ENCODE measurements around the gene GRIK4.

The GRIK4 gene

DNA sequence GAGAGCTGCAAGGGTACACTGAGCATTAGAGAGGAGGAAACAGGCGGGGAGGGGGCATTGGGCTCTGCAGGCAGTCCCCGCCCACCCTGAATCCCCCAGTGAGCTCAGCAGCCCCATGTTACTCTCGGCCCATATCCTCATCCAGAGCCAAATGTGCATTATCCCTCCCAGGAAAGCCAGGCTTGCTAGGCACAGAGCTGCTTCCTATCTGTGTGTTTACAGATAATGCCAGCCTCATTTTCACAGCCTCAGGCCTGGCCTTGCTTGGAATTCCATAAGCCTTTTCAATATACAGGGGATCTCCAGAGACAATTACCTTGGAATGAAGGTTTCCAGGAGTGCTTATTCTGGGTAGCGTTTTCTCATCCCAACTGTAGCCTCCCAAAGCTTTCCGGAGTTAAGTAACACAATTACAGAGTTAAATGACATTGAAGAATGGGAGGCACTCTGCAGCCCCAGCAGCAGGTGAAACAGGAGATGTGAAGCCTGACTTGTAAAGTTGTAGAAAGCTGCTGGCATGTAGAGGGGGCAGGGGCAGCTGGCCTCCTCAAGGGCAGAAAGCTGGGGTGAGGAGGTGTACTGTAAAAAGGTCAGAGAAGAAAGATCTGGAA is 420.9 kb downstream of the GRIK4 start:
- no peak for TF ChIP-seq Cebpa-rat (IDR thresholded peaks at IDR 0.05)
- Histone ChIP-seq H3K9ac (no peak overlapping the region; a peak in 1 of 22 replicates), H3K4me3 (no peak overlapping the region), H3K4me1 (no peaks in the 10 kb centered on the region), H3K9me3 (replicated peaks in 1 of 11) (no peaks in the 10 kb centered on the region), H4K20me1 (no peaks in the 10 kb centered on the region; a peak in 2 of 22 replicates), H3K4me2 (no peak overlapping the region), H3K36me3 (no peaks in the 10 kb centered on the region), H3K27me3 (no peaks in the 10 kb centered on the region; a peak in 1 of 22 replicates), H3K27ac (no peak overlapping the region)

- no peaks in the 10 kb centered on the region for H4K20me1 ChIP-seq
- no peak overlapping the region for H3K4me2 ChIP-seq
- H3K27me3 ChIP-seq: no peaks in the 10 kb centered on the region; a peak in 1 of 22 replicates
- H3K27ac ChIP-seq: no peak overlapping the region
- no peaks in the 10 kb centered on the region for H3K9me3 ChIP-seq (replicated peaks in 1 of 11)
- no peak overlapping the region for H3K4me3 ChIP-seq
- no peaks in the 10 kb centered on the region for H3K4me1 ChIP-seq
- TF ChIP-seq Cebpa-rat (IDR thresholded peaks at IDR 0.05): no peak
- H3K36me3 ChIP-seq: no peaks in the 10 kb centered on the region
- no peak overlapping the region for H3K9ac ChIP-seq
Measured at GRCh38 chr11:120936356-120936755, 424.8 kb downstream of the GRIK4 start.

- Histone ChIP-seq H3K27me3 (no peaks in the 10 kb centered on the region; a peak in 1 of 22 replicates), H3K9me3 (replicated peaks in 1 of 11) (no peaks in the 10 kb centered on the region), H3K27ac (no peak overlapping the region), H3K4me1 (no peaks in the 10 kb centered on the region), H3K4me3 (no peak overlapping the region), H3K9ac (no peak overlapping the region), H3K36me3 (no peaks in the 10 kb centered on the region), H3K4me2 (no peak overlapping the region), H4K20me1 (no peaks in the 10 kb centered on the region)
- TF ChIP-seq Cebpa-rat (IDR thresholded peaks at IDR 0.05): no peak
Measured at GRCh38 chr11:120937501-120937900, 426.0 kb downstream of the GRIK4 start.

DNA sequence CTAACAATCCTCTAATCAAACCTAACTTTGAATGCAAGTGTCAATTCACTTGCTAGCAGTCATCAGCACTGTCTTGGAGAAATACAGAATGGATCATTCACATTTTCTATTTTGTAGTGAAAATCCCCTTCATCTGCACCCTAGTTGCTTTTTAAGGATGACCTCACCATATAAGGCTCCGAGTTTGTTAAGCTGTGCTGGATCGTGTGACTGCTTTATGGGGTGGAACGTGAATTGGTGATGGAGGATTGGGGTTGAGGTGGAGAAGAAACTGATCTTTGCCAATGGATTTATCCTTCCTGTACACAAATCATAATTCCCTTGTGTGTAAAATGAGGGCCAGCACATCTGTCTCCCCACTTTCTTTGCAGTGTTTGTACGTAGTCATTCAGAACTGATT is 426.7 kb downstream of the GRIK4 start:
- Histone ChIP-seq H3K36me3 (no peaks in the 10 kb centered on the region), H3K9me3 (replicated peaks in 1 of 11) (no peaks in the 10 kb centered on the region; a peak in 1 of 22 replicates), H3K4me2 (no peak overlapping the region), H3K4me3 (no peak overlapping the region), H3K27me3 (no peaks in the 10 kb centered on the region; a peak in 1 of 22 replicates), H3K4me1 (no peaks in the 10 kb centered on the region), H4K20me1 (no peaks in the 10 kb centered on the region), H3K9ac (no peak overlapping the region), H3K27ac (no peak overlapping the region)
- no peak for TF ChIP-seq Cebpa-rat (IDR thresholded peaks at IDR 0.05)

DNA sequence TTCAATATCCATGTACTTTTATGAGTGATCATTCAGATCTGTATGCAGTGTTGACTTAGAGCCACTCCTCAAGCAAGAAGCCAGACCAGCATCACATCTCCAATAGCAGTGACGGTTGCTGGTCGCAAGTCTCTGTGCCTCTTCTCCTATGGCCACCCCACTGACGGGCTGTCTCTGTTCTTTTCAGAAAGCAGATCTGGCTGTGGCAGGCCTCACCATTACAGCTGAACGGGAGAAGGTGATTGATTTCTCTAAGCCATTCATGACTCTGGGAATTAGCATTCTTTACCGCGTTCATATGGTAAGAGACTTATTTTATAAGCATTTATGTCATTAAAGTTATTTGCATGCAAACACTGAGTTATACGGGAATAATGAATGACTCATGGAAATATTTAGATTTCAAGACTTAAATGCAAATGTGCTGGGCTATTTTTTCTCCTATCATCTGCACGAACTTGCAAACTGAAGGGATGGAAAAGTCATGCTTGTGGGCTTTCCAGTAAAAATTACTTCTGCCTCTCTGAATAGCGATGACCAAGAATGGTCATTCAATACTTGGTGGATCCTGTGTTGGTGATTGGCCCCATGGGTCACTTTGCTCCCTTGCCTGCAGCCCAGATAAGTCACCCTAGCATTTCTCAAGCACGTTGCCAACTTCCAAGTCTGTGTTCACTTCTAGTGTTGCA is 428.8 kb downstream of the GRIK4 start:
- TF ChIP-seq Cebpa-rat (IDR thresholded peaks at IDR 0.05): no peak
- Histone ChIP-seq H4K20me1 (no peaks in the 10 kb centered on the region), H3K4me3 (no peak overlapping the region), H3K4me1 (no peaks in the 10 kb centered on the region), H3K9ac (no peak overlapping the region), H3K27me3 (no peaks in the 10 kb centered on the region), H3K27ac (no peak overlapping the region), H3K4me2 (no peak overlapping the region), H3K9me3 (replicated peaks in 1 of 11) (peaks cover 12 to 17% (median 12%) of the 10 kb centered on the region in 11 experiments), H3K36me3 (no peaks in the 10 kb centered on the region)

DNA sequence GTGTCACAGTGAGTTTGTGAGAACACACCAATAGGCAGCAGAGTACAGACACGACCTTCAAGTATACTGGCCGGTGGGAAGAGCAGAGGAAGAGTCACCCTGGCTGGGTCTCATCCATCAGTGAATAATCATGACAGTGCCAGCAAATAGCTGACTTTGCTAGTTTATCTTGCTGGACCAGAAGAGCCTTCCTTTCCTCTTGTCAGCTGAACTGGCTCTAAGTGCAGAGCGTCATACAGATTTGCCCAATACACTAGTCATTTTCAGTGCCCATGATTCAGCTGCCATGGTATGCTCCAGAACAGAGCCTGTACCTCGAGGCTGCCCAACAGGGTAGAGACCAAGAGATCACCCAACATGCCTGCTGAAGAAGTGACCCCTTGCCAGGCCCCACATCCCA is 429.5 kb downstream of the GRIK4 start:
- peaks cover 16 to 23% (median 18%) of the 10 kb centered on the region in 11 experiments for H3K9me3 ChIP-seq (replicated peaks in 1 of 11)
- H4K20me1 ChIP-seq: no peaks in the 10 kb centered on the region
- no peak overlapping the region for H3K4me2 ChIP-seq
- H3K4me3 ChIP-seq: no peak overlapping the region
- H3K9ac ChIP-seq: no peak overlapping the region
- no peak for TF ChIP-seq Cebpa-rat (IDR thresholded peaks at IDR 0.05)
- no peaks in the 10 kb centered on the region for H3K36me3 ChIP-seq
- H3K4me1 ChIP-seq: no peaks in the 10 kb centered on the region
- no peaks in the 10 kb centered on the region for H3K27me3 ChIP-seq
- no peak overlapping the region for H3K27ac ChIP-seq

- no peak overlapping the region for H3K27ac ChIP-seq
- H3K4me3 ChIP-seq: no peak overlapping the region
- TF ChIP-seq Cebpa-rat (IDR thresholded peaks at IDR 0.05): no peak
- H3K36me3 ChIP-seq: no peaks in the 10 kb centered on the region
- H4K20me1 ChIP-seq: no peaks in the 10 kb centered on the region
- peaks cover 16 to 24% (median 18%) of the 10 kb centered on the region in 11 experiments for H3K9me3 ChIP-seq (replicated peaks in 1 of 11)
- no peaks in the 10 kb centered on the region for H3K4me1 ChIP-seq
- no peak overlapping the region for H3K4me2 ChIP-seq
- H3K27me3 ChIP-seq: no peaks in the 10 kb centered on the region
- H3K9ac ChIP-seq: no peak overlapping the region
Measured at GRCh38 chr11:120942701-120943100, 431.2 kb downstream of the GRIK4 start.

- Histone ChIP-seq H3K9me3 (replicated peaks in 1 of 11) (peaks cover 16 to 24% (median 18%) of the 10 kb centered on the region in 11 experiments), H3K4me3 (no peak overlapping the region), H3K36me3 (no peaks in the 10 kb centered on the region), H3K4me2 (no peak overlapping the region), H4K20me1 (no peaks in the 10 kb centered on the region), H3K27ac (no peak overlapping the region), H3K9ac (no peak overlapping the region), H3K4me1 (no peaks in the 10 kb centered on the region), H3K27me3 (no peaks in the 10 kb centered on the region)
- TF ChIP-seq Cebpa-rat (IDR thresholded peaks at IDR 0.05): no peak
Measured at GRCh38 chr11:120945042-120945441, 433.5 kb downstream of the GRIK4 start.

DNA sequence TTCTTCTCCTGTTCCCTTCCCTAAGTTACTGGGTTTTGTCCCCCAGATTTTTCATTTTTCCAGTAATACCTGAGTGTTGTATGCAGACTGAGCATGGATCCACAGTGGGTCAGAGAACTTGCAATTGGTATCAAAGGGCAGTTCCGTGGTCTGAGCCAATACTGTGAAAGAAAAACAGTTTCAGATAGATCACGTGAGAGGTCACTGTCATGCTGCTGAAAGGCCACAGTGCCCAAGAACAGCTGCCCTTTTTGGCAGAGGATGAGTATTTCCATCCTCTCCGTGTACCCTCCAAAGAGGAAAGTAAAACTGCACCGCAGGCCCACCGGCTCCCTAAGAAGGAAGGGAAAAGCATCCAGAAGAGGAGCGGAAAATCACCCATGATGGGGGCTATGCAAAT is 439.3 kb downstream of the GRIK4 start:
- no peak overlapping the region for H3K9ac ChIP-seq
- H3K4me2 ChIP-seq: no peak overlapping the region
- peaks cover 0 to 4% (median under 1%) of the 10 kb centered on the region in 11 experiments; a peak in 5 of 22 replicates for H3K9me3 ChIP-seq (replicated peaks in 1 of 11)
- no peak for TF ChIP-seq Cebpa-rat (IDR thresholded peaks at IDR 0.05)
- H4K20me1 ChIP-seq: no peaks in the 10 kb centered on the region
- H3K4me3 ChIP-seq: no peak overlapping the region
- H3K27ac ChIP-seq: no peak overlapping the region
- H3K4me1 ChIP-seq: peaks cover 0 to 11% (median 9%) of the 10 kb centered on the region in 10 experiments; a peak in 16 of 20 replicates
- no peaks in the 10 kb centered on the region for H3K27me3 ChIP-seq
- no peaks in the 10 kb centered on the region for H3K36me3 ChIP-seq
